PC-9 (cell line): ENCODE data around the gene PRDM16. TPM values are rescaled to one million over a fixed set of nuclear protein-coding genes. Genes with fewer than 3 reads are reported as not detected.

ENCODE experiments used
- BruUV-seq: library from RNA; stranded (reverse); fragments of 400-500 nt; replicated peaks from 2 replicates; lab custom pipeline; 2021; lab: Mats Ljungman, UMichigan
- CTCF ChIA-PET: fragments of 300-600 bp; sonication (Branson Sonifier 250); formaldehyde crosslinking; loops from one replicate; lab custom pipeline; 2022; ENCODE audit warnings: antibody characterized with exemption; lab: Charles Lee
- POLR2A ChIA-PET: fragments of 300-600 bp; sonication (Branson Sonifier 250); formaldehyde crosslinking; loops from one replicate; lab custom pipeline; 2022; ENCODE audit warnings: antibody characterized with exemption; ENCODE audit not compliant: unreplicated experiment; lab: Charles Lee
- DNase-seq, 2 experiments: peaks; one replicate each; pipeline versions ENCODE4 v3.0.0 to v3.0.0-alpha.2; 2015 to 2022; ENCODE audit warnings: mixed read lengths in 1 of 2
- H2AFZ ChIP-seq: fragments of 200-600 bp; sonication (generic); 2 replicates; pipeline ENCODE4 v1.8.1; 2017; ENCODE audit warnings: antibody characterized with exemption
- H3F3A ChIP-seq: fragments of 200-600 bp; sonication (generic); 2 replicates; pipeline ENCODE4 v1.8.1; 2017; ENCODE audit warnings: antibody characterized with exemption, mild to moderate bottlenecking, low read depth; ENCODE audit not compliant: insufficient read depth
- H3K27ac ChIP-seq: fragments of 200-600 bp; sonication (generic); 2 replicates; pipeline ENCODE4 v1.6.1; 2016; ENCODE audit warnings: mixed run types
- H3K27me3 ChIP-seq: fragments of 200-600 bp; sonication (generic); 2 replicates; pipeline ENCODE4 v1.6.1; 2016; ENCODE audit warnings: low read depth, mixed run types; ENCODE audit not compliant: insufficient read depth
- H3K36me3 ChIP-seq: fragments of 200-600 bp; sonication (generic); 2 replicates; pipeline ENCODE4 v1.6.1; 2016; ENCODE audit warnings: low read depth, mixed run types
- H3K4me1 ChIP-seq: fragments of 200-600 bp; sonication (generic); replicated peaks from 2 replicates; pipeline ENCODE4 v1.6.1; 2016; ENCODE audit warnings: mixed run types; ENCODE audit not compliant: insufficient read depth
- H3K4me2 ChIP-seq: fragments of 200-600 bp; sonication (generic); 2 replicates; pipeline ENCODE4 v1.6.1; 2017; ENCODE audit warnings: mixed run types
- H3K4me3 ChIP-seq: fragments of 200-600 bp; sonication (generic); 2 replicates; pipeline ENCODE4 v1.6.1; 2016; ENCODE audit warnings: mixed run types
- H3K79me2 ChIP-seq: fragments of 200-600 bp; sonication (generic); 2 replicates; pipeline ENCODE4 v1.6.1; 2017; ENCODE audit warnings: low read depth, mixed run types
- H3K9me2 ChIP-seq: fragments of 200-600 bp; sonication (generic); 2 replicates; pipeline ENCODE4 v1.8.1; 2017; ENCODE audit warnings: mild to moderate bottlenecking; ENCODE audit not compliant: insufficient read depth
- H3K9me3 ChIP-seq: fragments of 200-600 bp; sonication (generic); 2 replicates; pipeline ENCODE4 v1.8.1; 2016; ENCODE audit warnings: low read depth; ENCODE audit not compliant: insufficient read depth
- H4K20me1 ChIP-seq: fragments of 200-600 bp; sonication (generic); 2 replicates; pipeline ENCODE4 v1.8.1; 2017; ENCODE audit not compliant: insufficient read depth
- CTCF ChIP-seq: fragments of 200-600 bp; sonication (generic); conservative IDR thresholded peaks from 2 replicates; pipeline ENCODE4 v1.6.1; 2017; ENCODE audit warnings: mixed run types, antibody characterized with exemption, mild to moderate bottlenecking, moderate library complexity
- EZH2 ChIP-seq: fragments of 200-600 bp; sonication (generic); IDR thresholded peaks from 2 replicates; pipeline ENCODE4 v1.8.0; 2017; ENCODE audit warnings: antibody characterized with exemption, low read depth
- intact Hi-C: fragments of 100-400 bp; cut with micrococcal nuclease; formaldehyde crosslinking; loops from one replicate; pipeline ENCODE4 v1.10.0; 2022; ENCODE audit not compliant: unreplicated experiment
- total RNA-seq: library from RNA; stranded (reverse); gene quantifications from 2 replicates; pipeline ENCODE4 v1.2.3, GENCODE V29; 2021

The PRDM16 gene
- total RNA-seq, 1 experiment from 2014 or later, result not detected

GRCh38 chr1:3053986-3054385 lies 15.0 kb upstream of the PRDM16 start:
- no peak for DNase-seq
- POLR2A ChIA-PET, result no interaction called here
- H3K27me3 ChIP-seq, result peaks cover 56% of the 10 kb centered on the region

GRCh38 chr1:3054474-3054873 lies 14.5 kb upstream of the PRDM16 start:
- Histone ChIP-seq H3K4me1 (no peaks in the 10 kb centered on the region), H4K20me1 (0 out of 2 replicates have a peak, but pooled peaks cover 2% of the 10 kb centered on the region), H3K27ac (no peak overlapping the region), H3K4me3 (no peak overlapping the region), H3K79me2 (no peaks in the 10 kb centered on the region), H3K9me3 (no peaks in the 10 kb centered on the region), H3K36me3 (no peaks in the 10 kb centered on the region), H3K4me2 (no peak overlapping the region), H2AFZ (no peak overlapping the region), H3K27me3 (peaks cover 61% of the 10 kb centered on the region), H3K9me2 (no peaks in the 10 kb centered on the region), H3F3A (no peaks in the 10 kb centered on the region)
- BruUV-seq, result no TSS peak
- POLR2A ChIA-PET, result no interaction called here
- no peak for DNase-seq
- TF ChIP-seq CTCF (no peak), EZH2 (no peak)
- CTCF ChIA-PET, result no interaction called here
- intact Hi-C loops, result no loop called here

More at GRCh38 chr1:3053986-3054385, 15.0 kb upstream of the PRDM16 start:
- TF ChIP-seq EZH2, result no peak
- no peak for TF ChIP-seq CTCF
- Histone ChIP-seq H3K9me3 (no peaks in the 10 kb centered on the region), H3K4me3 (no peak overlapping the region), H3K79me2 (no peaks in the 10 kb centered on the region), H2AFZ (no peak overlapping the region), H3K9me2 (no peaks in the 10 kb centered on the region), H3K4me1 (no peaks in the 10 kb centered on the region), H3F3A (no peaks in the 10 kb centered on the region), H3K36me3 (no peaks in the 10 kb centered on the region), H4K20me1 (0 out of 2 replicates have a peak, but pooled peaks cover 2% of the 10 kb centered on the region), H3K27ac (no peak overlapping the region), H3K4me2 (no peak overlapping the region)
- intact Hi-C loops, result no loop called here
- CTCF ChIA-PET, result no interaction called here
- no TSS peak for BruUV-seq

DNA sequence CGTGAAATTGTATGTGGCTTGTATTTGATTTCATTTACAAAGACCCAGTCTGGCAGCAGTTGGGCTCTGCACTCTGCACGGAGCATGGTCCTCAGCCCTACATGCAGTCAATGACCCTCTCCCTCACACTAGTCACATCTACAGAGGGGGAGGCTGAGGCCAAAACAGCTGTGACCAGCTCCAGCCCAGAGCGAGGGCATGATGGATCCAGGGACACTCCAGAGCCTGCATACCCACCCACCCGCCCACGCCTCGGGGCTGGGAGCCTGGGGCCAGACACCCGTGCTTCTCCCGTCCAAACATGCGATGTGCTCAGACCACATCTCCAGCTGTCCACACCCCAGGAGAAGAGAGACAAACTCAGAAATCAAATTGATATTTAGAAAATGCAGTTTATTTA lies 14.0 kb upstream of the PRDM16 start:
- Histone ChIP-seq H3F3A (no peaks in the 10 kb centered on the region), H3K9me2 (no peaks in the 10 kb centered on the region), H4K20me1 (0 out of 2 replicates have a peak, but pooled peaks cover 2% of the 10 kb centered on the region), H3K27me3 (peaks cover 66% of the 10 kb centered on the region), H3K4me3 (no peak overlapping the region), H3K79me2 (no peaks in the 10 kb centered on the region), H3K4me1 (no peaks in the 10 kb centered on the region), H3K9me3 (no peaks in the 10 kb centered on the region), H3K27ac (no peak overlapping the region), H3K36me3 (no peaks in the 10 kb centered on the region), H2AFZ (no peak overlapping the region), H3K4me2 (no peak overlapping the region)
- no TSS peak for BruUV-seq
- DNase-seq, result no peak
- TF ChIP-seq EZH2, result no peak
- TF ChIP-seq CTCF, result no peak
- CTCF ChIA-PET, result no interaction called here
- POLR2A ChIA-PET, result no interaction called here
- intact Hi-C loops, result no loop called here
